Bronchial epithelial cell (primary cell): Measurements from ENCODE around the gene SH3GLB1. TPM values are rescaled to one million over a fixed set of nuclear protein-coding genes. Genes with fewer than 3 reads are reported as not detected.

Experiments used
- DNase-seq: peaks from one replicate; pipeline ENCODE4 v3.0.0-alpha.2; 2010; ENCODE audit warnings: low read depth
- FAIRE-seq: peaks from 2 replicates; lab custom pipeline; 2011; peaks lifted over from hg19 to GRCh38; lab: Jason Lieb, UNC
- H3K27me3 ChIP-seq: 2 replicates; pipeline ENCODE4 v1.5.1; 2011; ENCODE audit warnings: low read length; ENCODE audit not compliant: control insufficient read depth, insufficient read depth
- H3K36me3 ChIP-seq: 2 replicates; pipeline ENCODE4 v1.5.1; 2011; ENCODE audit warnings: low read length; ENCODE audit not compliant: control insufficient read depth, insufficient read depth
- H3K4me3 ChIP-seq: 2 replicates; pipeline ENCODE4 v1.5.1; 2011; ENCODE audit warnings: mild to moderate bottlenecking, low read depth, low read length, control low read depth
- total RNA-seq: library from RNA; depleted of rRNA; stranded (reverse); fragments of >200 nt; gene quantifications from 2 replicates; pipeline ENCODE4 v1.2.1, GENCODE V29; 2014
- TF ChIP-seq, protein P1 (sequence below): IDR thresholded peaks from 2 replicates; pipeline ENCODE4 v1.5.1; 2011; ENCODE audit warnings: mild to moderate bottlenecking, moderate library complexity, low read length, control low read depth, inconsistent platforms; ENCODE audit not compliant: insufficient read depth, severe bottlenecking

SH3GLB1 gene
- total RNA-seq, 1 donor from 2014 or later = 21.3 TPM

GRCh38 chr1:86750530-86750929 lies 46.2 kb downstream of the SH3GLB1 start:
- no peaks in the 10 kb centered on the region for H3K27me3 ChIP-seq
- no peak for FAIRE-seq
- DNase-seq = no peak
- no peak overlapping the region for H3K4me3 ChIP-seq
- no peaks in the 10 kb centered on the region for H3K36me3 ChIP-seq
- TF ChIP-seq, protein P1, sequence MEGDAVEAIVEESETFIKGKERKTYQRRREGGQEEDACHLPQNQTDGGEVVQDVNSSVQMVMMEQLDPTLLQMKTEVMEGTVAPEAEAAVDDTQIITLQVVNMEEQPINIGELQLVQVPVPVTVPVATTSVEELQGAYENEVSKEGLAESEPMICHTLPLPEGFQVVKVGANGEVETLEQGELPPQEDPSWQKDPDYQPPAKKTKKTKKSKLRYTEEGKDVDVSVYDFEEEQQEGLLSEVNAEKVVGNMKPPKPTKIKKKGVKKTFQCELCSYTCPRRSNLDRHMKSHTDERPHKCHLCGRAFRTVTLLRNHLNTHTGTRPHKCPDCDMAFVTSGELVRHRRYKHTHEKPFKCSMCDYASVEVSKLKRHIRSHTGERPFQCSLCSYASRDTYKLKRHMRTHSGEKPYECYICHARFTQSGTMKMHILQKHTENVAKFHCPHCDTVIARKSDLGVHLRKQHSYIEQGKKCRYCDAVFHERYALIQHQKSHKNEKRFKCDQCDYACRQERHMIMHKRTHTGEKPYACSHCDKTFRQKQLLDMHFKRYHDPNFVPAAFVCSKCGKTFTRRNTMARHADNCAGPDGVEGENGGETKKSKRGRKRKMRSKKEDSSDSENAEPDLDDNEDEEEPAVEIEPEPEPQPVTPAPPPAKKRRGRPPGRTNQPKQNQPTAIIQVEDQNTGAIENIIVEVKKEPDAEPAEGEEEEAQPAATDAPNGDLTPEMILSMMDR = no peak

- no peak for FAIRE-seq
- Histone ChIP-seq H3K36me3 (no peaks in the 10 kb centered on the region), H3K27me3 (no peaks in the 10 kb centered on the region), H3K4me3 (no peak overlapping the region)
- no peak for DNase-seq
- TF ChIP-seq, protein P1 = no peak
Measured at GRCh38 chr1:86751923-86752322, 47.5 kb downstream of the SH3GLB1 start.

GRCh38 chr1:86753700-86754099 lies 49.3 kb downstream of the SH3GLB1 start:
- Histone ChIP-seq H3K36me3 (no peaks in the 10 kb centered on the region), H3K4me3 (no peak overlapping the region), H3K27me3 (no peaks in the 10 kb centered on the region)
- TF ChIP-seq, protein P1 = peak; percentile 26
- FAIRE-seq (no peak), DNase-seq (peak; percentile 48)

DNA sequence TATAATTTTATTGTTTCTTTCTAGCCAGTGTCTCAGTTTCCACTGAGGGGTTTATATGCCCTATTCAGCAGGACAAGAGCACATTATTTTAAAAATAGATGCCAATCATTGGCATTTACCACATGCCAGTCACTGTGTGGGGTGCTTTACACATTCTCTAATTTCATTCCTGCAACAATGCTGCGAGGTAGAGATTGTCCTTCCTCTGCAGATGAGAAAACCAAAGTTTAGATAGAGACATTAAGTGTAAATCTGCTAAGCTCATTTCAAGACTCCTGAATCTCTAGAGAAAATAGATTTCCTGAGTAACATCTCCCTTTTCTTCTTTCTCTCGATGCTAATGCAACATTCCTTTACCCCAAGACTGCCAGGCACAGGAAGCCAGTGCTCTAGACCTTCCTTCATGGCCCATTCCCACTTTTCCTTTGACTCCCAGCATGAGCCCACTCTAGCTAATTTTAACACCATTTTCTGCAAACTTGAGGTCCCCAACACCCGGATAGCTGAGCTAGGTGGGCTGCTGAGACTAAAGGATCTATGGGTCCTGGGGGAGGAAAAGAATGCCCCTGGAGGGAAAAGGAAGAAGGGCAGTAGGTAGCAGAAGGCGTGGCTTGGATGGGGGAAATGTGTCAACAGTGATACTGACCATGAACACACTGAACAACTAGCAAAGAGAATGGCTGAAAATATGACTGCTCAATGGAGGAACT lies 50.0 kb downstream of the SH3GLB1 start:
- Histone ChIP-seq H3K27me3 (no peaks in the 10 kb centered on the region), H3K4me3 (no peak overlapping the region), H3K36me3 (no peaks in the 10 kb centered on the region)
- TF ChIP-seq, protein P1 = no peak
- FAIRE-seq (no peak), DNase-seq (no peak)

DNA sequence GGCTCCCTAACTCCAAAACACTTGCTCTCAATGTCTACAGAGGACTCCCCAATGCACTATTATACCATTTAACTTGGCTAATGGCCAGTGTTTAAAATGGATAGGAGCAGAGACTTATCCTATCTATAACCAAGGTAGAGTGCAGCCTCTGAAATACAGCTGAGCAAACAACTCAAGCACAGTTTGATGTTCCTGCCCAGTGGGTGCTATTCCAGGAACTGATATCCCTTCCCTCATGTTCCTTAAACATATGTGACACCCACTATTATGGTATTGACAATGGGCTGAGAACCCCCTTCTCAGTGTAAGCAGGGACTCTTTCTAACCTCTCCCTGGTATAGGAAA lies 51.7 kb downstream of the SH3GLB1 start:
- FAIRE-seq = no peak
- no peak for DNase-seq
- Histone ChIP-seq H3K4me3 (no peak overlapping the region), H3K36me3 (no peaks in the 10 kb centered on the region), H3K27me3 (no peaks in the 10 kb centered on the region)
- TF ChIP-seq, protein P1 = no peak
